Measurements from ENCODE around the gene MAP3K4. TPM values are rescaled to one million over a fixed set of nuclear protein-coding genes. Genes with fewer than 3 reads are reported as not detected.

The MAP3K4 gene
- total and polyA plus RNA-seq, 2 of the 8 experiments (the other 6 are each of a cell fraction or from before 2014, with no cell fraction given) = 16.6 to 51.6 TPM

GRCh38 chr6:161140554-161140875, 148.9 kb downstream of the MAP3K4 start (continued):
- TF ChIP-seq, protein P1, sequence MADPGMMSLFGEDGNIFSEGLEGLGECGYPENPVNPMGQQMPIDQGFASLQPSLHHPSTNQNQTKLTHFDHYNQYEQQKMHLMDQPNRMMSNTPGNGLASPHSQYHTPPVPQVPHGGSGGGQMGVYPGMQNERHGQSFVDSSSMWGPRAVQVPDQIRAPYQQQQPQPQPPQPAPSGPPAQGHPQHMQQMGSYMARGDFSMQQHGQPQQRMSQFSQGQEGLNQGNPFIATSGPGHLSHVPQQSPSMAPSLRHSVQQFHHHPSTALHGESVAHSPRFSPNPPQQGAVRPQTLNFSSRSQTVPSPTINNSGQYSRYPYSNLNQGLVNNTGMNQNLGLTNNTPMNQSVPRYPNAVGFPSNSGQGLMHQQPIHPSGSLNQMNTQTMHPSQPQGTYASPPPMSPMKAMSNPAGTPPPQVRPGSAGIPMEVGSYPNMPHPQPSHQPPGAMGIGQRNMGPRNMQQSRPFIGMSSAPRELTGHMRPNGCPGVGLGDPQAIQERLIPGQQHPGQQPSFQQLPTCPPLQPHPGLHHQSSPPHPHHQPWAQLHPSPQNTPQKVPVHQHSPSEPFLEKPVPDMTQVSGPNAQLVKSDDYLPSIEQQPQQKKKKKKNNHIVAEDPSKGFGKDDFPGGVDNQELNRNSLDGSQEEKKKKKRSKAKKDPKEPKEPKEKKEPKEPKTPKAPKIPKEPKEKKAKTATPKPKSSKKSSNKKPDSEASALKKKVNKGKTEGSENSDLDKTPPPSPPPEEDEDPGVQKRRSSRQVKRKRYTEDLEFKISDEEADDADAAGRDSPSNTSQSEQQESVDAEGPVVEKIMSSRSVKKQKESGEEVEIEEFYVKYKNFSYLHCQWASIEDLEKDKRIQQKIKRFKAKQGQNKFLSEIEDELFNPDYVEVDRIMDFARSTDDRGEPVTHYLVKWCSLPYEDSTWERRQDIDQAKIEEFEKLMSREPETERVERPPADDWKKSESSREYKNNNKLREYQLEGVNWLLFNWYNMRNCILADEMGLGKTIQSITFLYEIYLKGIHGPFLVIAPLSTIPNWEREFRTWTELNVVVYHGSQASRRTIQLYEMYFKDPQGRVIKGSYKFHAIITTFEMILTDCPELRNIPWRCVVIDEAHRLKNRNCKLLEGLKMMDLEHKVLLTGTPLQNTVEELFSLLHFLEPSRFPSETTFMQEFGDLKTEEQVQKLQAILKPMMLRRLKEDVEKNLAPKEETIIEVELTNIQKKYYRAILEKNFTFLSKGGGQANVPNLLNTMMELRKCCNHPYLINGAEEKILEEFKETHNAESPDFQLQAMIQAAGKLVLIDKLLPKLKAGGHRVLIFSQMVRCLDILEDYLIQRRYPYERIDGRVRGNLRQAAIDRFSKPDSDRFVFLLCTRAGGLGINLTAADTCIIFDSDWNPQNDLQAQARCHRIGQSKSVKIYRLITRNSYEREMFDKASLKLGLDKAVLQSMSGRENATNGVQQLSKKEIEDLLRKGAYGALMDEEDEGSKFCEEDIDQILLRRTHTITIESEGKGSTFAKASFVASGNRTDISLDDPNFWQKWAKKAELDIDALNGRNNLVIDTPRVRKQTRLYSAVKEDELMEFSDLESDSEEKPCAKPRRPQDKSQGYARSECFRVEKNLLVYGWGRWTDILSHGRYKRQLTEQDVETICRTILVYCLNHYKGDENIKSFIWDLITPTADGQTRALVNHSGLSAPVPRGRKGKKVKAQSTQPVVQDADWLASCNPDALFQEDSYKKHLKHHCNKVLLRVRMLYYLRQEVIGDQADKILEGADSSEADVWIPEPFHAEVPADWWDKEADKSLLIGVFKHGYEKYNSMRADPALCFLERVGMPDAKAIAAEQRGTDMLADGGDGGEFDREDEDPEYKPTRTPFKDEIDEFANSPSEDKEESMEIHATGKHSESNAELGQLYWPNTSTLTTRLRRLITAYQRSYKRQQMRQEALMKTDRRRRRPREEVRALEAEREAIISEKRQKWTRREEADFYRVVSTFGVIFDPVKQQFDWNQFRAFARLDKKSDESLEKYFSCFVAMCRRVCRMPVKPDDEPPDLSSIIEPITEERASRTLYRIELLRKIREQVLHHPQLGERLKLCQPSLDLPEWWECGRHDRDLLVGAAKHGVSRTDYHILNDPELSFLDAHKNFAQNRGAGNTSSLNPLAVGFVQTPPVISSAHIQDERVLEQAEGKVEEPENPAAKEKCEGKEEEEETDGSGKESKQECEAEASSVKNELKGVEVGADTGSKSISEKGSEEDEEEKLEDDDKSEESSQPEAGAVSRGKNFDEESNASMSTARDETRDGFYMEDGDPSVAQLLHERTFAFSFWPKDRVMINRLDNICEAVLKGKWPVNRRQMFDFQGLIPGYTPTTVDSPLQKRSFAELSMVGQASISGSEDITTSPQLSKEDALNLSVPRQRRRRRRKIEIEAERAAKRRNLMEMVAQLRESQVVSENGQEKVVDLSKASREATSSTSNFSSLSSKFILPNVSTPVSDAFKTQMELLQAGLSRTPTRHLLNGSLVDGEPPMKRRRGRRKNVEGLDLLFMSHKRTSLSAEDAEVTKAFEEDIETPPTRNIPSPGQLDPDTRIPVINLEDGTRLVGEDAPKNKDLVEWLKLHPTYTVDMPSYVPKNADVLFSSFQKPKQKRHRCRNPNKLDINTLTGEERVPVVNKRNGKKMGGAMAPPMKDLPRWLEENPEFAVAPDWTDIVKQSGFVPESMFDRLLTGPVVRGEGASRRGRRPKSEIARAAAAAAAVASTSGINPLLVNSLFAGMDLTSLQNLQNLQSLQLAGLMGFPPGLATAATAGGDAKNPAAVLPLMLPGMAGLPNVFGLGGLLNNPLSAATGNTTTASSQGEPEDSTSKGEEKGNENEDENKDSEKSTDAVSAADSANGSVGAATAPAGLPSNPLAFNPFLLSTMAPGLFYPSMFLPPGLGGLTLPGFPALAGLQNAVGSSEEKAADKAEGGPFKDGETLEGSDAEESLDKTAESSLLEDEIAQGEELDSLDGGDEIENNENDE (IDR thresholded peaks at IDR 0.05; ENCODE audit: insufficient replicate concordance, low read length) = no peak
